Astrocyte (in vitro differentiated cells and primary cell): ENCODE results near the gene SGK1. TPM values are rescaled to one million over a fixed set of nuclear protein-coding genes. Genes with fewer than 3 reads are reported as not detected.

Experiments
- DNase-seq: peaks from one replicate; pipeline ENCODE4 v3.0.0-alpha.2; 2010; ENCODE audit warnings: low read depth
- FAIRE-seq: peaks from 2 replicates; lab custom pipeline; 2011; peaks lifted over from hg19 to GRCh38; lab: Jason Lieb, UNC
- H2AFZ ChIP-seq: 2 replicates; pipeline ENCODE4 v1.6.0; 2012; ENCODE audit warnings: low read depth, low read length, inconsistent platforms
- H3K27ac ChIP-seq: 2 replicates; pipeline ENCODE4 v1.5.1; 2011; ENCODE audit warnings: low read depth, low read length, inconsistent platforms
- H3K27me3 ChIP-seq: 2 replicates; pipeline ENCODE4 v1.6.0; 2011; ENCODE audit warnings: low read length, inconsistent platforms; ENCODE audit not compliant: insufficient read depth
- H3K36me3 ChIP-seq: 2 replicates; pipeline ENCODE4 v1.5.1; 2011; ENCODE audit warnings: low read length, inconsistent platforms; ENCODE audit not compliant: insufficient read depth
- H3K4me1 ChIP-seq: 2 replicates; pipeline ENCODE4 v1.5.1; 2011; ENCODE audit warnings: low read length, inconsistent platforms; ENCODE audit not compliant: insufficient read depth
- H3K4me2 ChIP-seq: 2 replicates; pipeline ENCODE4 v1.6.0; 2012; ENCODE audit warnings: low read length, inconsistent platforms
- H3K4me3 ChIP-seq: 2 replicates; pipeline ENCODE4 v1.5.1; 2011; ENCODE audit warnings: low read depth, mild to moderate bottlenecking, low read length, inconsistent platforms; ENCODE audit not compliant: insufficient read depth
- H3K79me2 ChIP-seq: 2 replicates; pipeline ENCODE4 v1.6.0; 2012; ENCODE audit warnings: mild to moderate bottlenecking, low read length, inconsistent platforms; ENCODE audit not compliant: insufficient read depth
- H3K9ac ChIP-seq: 2 replicates; pipeline ENCODE4 v1.6.0; 2012; ENCODE audit warnings: mild to moderate bottlenecking, low read length, inconsistent platforms
- H3K9me3 ChIP-seq: 2 replicates; pipeline ENCODE4 v1.5.1; 2012; ENCODE audit warnings: low read depth, mild to moderate bottlenecking, low read length, inconsistent platforms; ENCODE audit not compliant: insufficient read depth
- H4K20me1 ChIP-seq: 2 replicates; pipeline ENCODE4 v1.6.0; 2012; ENCODE audit warnings: low read length, inconsistent platforms; ENCODE audit not compliant: insufficient read depth
- H3K27ac Mint-ChIP-seq: one replicate; pipeline ENCODE4 v1.8.0; 2021; ENCODE audit warnings: mild to moderate bottlenecking, mixed read lengths; ENCODE audit not compliant: unreplicated experiment
- H3K27me3 Mint-ChIP-seq: one replicate; pipeline ENCODE4 v1.8.0; 2021; ENCODE audit warnings: low read depth, mixed read lengths; ENCODE audit not compliant: unreplicated experiment
- H3K36me3 Mint-ChIP-seq: one replicate; pipeline ENCODE4 v1.8.0; 2021; ENCODE audit warnings: low read depth, mixed read lengths; ENCODE audit not compliant: unreplicated experiment
- H3K4me1 Mint-ChIP-seq: one replicate; pipeline ENCODE4 v1.8.0; 2021; ENCODE audit warnings: low read depth, mixed read lengths; ENCODE audit not compliant: unreplicated experiment
- H3K4me3 Mint-ChIP-seq: one replicate; pipeline ENCODE4 v1.8.0; 2021; ENCODE audit warnings: mild to moderate bottlenecking, moderate library complexity, mixed read lengths; ENCODE audit not compliant: unreplicated experiment
- H3K9me3 Mint-ChIP-seq: one replicate; pipeline ENCODE4 v1.8.0; 2021; ENCODE audit warnings: mild to moderate bottlenecking, mixed read lengths; ENCODE audit not compliant: unreplicated experiment
- CTCF ChIP-seq: IDR thresholded peaks from 2 replicates; pipeline ENCODE4 v1.5.1; 2011; ENCODE audit warnings: low read depth, mild to moderate bottlenecking, inconsistent platforms, low read length, moderate library complexity; ENCODE audit not compliant: insufficient read depth
- EZH2 ChIP-seq: IDR thresholded peaks from 2 replicates; pipeline ENCODE4 v1.6.1; 2012; ENCODE audit warnings: mild to moderate bottlenecking, low read length, inconsistent platforms; ENCODE audit not compliant: insufficient read depth
- total RNA-seq: library from RNA; stranded (reverse); gene quantifications from 2 replicates; pipeline ENCODE4 v1.2.1, GENCODE V29; 2021

Gene SGK1
- total RNA-seq, 1 donor from 2014 or later: 117 TPM

- Histone ChIP-seq H3K4me1 (peaks cover 15% of the 10 kb centered on the region), H4K20me1 (no peaks in the 10 kb centered on the region), H3K9ac (no peak overlapping the region), H3K36me3 (no peaks in the 10 kb centered on the region), H3K4me3 (no peak overlapping the region), H3K4me2 (no peak overlapping the region), H3K79me2 (no peaks in the 10 kb centered on the region), H2AFZ (no peak overlapping the region), H3K9me3 (no peaks in the 10 kb centered on the region), H3K27me3 (no peaks in the 10 kb centered on the region), H3K27ac (no peak overlapping the region)
- Mint-ChIP-seq H3K27me3 (no peaks in the 10 kb centered on the region), H3K36me3 (no peaks in the 10 kb centered on the region), H3K9me3 (peaks cover 4% of the 10 kb centered on the region), H3K4me1 (peaks cover 24% of the 10 kb centered on the region), H3K27ac (no peak overlapping the region), H3K4me3 (no peak overlapping the region)
- FAIRE-seq (no peak), DNase-seq (no peak)
- TF ChIP-seq CTCF (no peak), EZH2 (no peak)
Measured at GRCh38 chr6:134357022-134357487, 39.1 kb upstream of the SGK1 start.

GRCh38 chr6:134356405-134356804 lies 38.5 kb upstream of the SGK1 start:
- no peaks in the 10 kb centered on the region for H3K36me3 ChIP-seq
- no peaks in the 10 kb centered on the region for H3K36me3 Mint-ChIP-seq
- H3K79me2 ChIP-seq: no peaks in the 10 kb centered on the region
- H3K9ac ChIP-seq: no peak overlapping the region
- FAIRE-seq: no peak
- no peaks in the 10 kb centered on the region for H4K20me1 ChIP-seq
- peaks cover 15% of the 10 kb centered on the region for H3K4me1 ChIP-seq
- peaks cover 4% of the 10 kb centered on the region for H3K9me3 Mint-ChIP-seq
- H3K4me2 ChIP-seq: no peak overlapping the region
- H3K27ac ChIP-seq: no peak overlapping the region
- H2AFZ ChIP-seq: no peak overlapping the region
- no peak overlapping the region for H3K4me3 ChIP-seq
- no peak overlapping the region for H3K4me3 Mint-ChIP-seq
- H3K27ac Mint-ChIP-seq: no peak overlapping the region
- TF ChIP-seq CTCF (no peak), EZH2 (no peak)
- no peak for DNase-seq
- no peaks in the 10 kb centered on the region for H3K27me3 ChIP-seq
- H3K4me1 Mint-ChIP-seq: peaks cover 30% of the 10 kb centered on the region
- H3K27me3 Mint-ChIP-seq: no peaks in the 10 kb centered on the region
- no peaks in the 10 kb centered on the region for H3K9me3 ChIP-seq

GRCh38 chr6:134352786-134353480 lies 35.0 kb upstream of the SGK1 start:
- Mint-ChIP-seq H3K9me3 (peaks cover 4% of the 10 kb centered on the region), H3K27ac (peak overlapping the region; percentile 73)
- H3K4me2 ChIP-seq: peak overlapping the region; percentile 33

More at GRCh38 chr6:134352786-134353480, 35.0 kb upstream of the SGK1 start:
- Histone ChIP-seq H3K27me3 (no peaks in the 10 kb centered on the region), H3K36me3 (no peaks in the 10 kb centered on the region), H4K20me1 (no peaks in the 10 kb centered on the region), H3K79me2 (no peaks in the 10 kb centered on the region), H3K4me1 (peaks cover 22% of the 10 kb centered on the region), H3K4me3 (no peak overlapping the region), H3K27ac (peak overlapping the region; percentile 62), H3K9me3 (no peaks in the 10 kb centered on the region), H3K9ac (peak overlapping the region; percentile 21), H2AFZ (no peak overlapping the region)
- DNase-seq: peak; percentile 93
- TF ChIP-seq CTCF (no peak), EZH2 (no peak)
- H3K4me1 Mint-ChIP-seq: peaks cover 33% of the 10 kb centered on the region
- no peaks in the 10 kb centered on the region for H3K27me3 Mint-ChIP-seq
- peak; percentile 64 for FAIRE-seq
- H3K4me3 Mint-ChIP-seq: no peak overlapping the region
- H3K36me3 Mint-ChIP-seq: no peaks in the 10 kb centered on the region
